H9 (cell line): Measurements from ENCODE around the gene FAM53B. TPM values are rescaled to one million over a fixed set of nuclear protein-coding genes. Genes with fewer than 3 reads are reported as not detected.

Experiments
- DNase-seq: peaks from one replicate; pipeline ENCODE4 v3.0.0-alpha.2; 2017
- H2AFZ ChIP-seq: one replicate; pipeline ENCODE4 v1.6.1; 2013; ENCODE audit warnings: mild to moderate bottlenecking, low read length, control low read depth, moderate library complexity
- H2AK5ac ChIP-seq: 2 replicates; pipeline ENCODE4 v1.6.1; 2013; ENCODE audit warnings: low read length, control low read depth, mixed read lengths; ENCODE audit not compliant: insufficient read length
- H2BK120ac ChIP-seq: one replicate; pipeline ENCODE4 v1.6.1; 2013; ENCODE audit warnings: low read depth, mild to moderate bottlenecking, low read length, control low read depth, inconsistent platforms; ENCODE audit not compliant: poor library complexity, severe bottlenecking
- H2BK12ac ChIP-seq: 2 replicates; pipeline ENCODE4 v1.6.1; 2013; ENCODE audit warnings: low read length, control low read depth, mixed read lengths, low read depth; ENCODE audit not compliant: insufficient read length
- H2BK15ac ChIP-seq: 2 replicates; pipeline ENCODE4 v1.6.1; 2013; ENCODE audit warnings: low read depth, low read length, control low read depth
- H2BK20ac ChIP-seq: one replicate; pipeline ENCODE4 v1.6.1; 2013; ENCODE audit warnings: low read depth, mild to moderate bottlenecking, low read length, control low read depth, inconsistent platforms; ENCODE audit not compliant: poor library complexity, severe bottlenecking
- H2BK5ac ChIP-seq: 2 replicates; pipeline ENCODE4 v1.6.1; 2013; ENCODE audit warnings: low read length, control low read depth, mixed read lengths; ENCODE audit not compliant: insufficient read length
- H3K14ac ChIP-seq: 2 replicates; pipeline ENCODE4 v1.6.1; 2013; ENCODE audit warnings: low read length, control low read depth; ENCODE audit not compliant: insufficient read depth
- H3K18ac ChIP-seq: 2 replicates; pipeline ENCODE4 v1.6.1; 2013; ENCODE audit warnings: low read depth, mild to moderate bottlenecking, mixed read lengths, low read length, control low read depth; ENCODE audit not compliant: insufficient read length
- H3K23ac ChIP-seq: 2 replicates; pipeline ENCODE4 v1.6.1; 2013; ENCODE audit warnings: low read length, control low read depth, mixed read lengths, low read depth; ENCODE audit not compliant: insufficient read length
- H3K23me2 ChIP-seq: 2 replicates; pipeline ENCODE4 v1.6.1; 2013; ENCODE audit warnings: low read depth, mild to moderate bottlenecking, mixed read lengths, low read length, control low read depth; ENCODE audit not compliant: insufficient read length, poor library complexity, severe bottlenecking
- H3K27ac ChIP-seq: 2 replicates; pipeline ENCODE4 v1.5.1; 2013; ENCODE audit warnings: low read length, control low read depth, mixed read lengths, low read depth; ENCODE audit not compliant: insufficient read length
- H3K27me3 ChIP-seq: 2 replicates; pipeline ENCODE4 v1.6.1; 2013; ENCODE audit warnings: low read length, control low read depth, inconsistent platforms; ENCODE audit not compliant: insufficient read depth
- H3K4ac ChIP-seq: 2 replicates; pipeline ENCODE4 v1.6.1; 2013; ENCODE audit warnings: low read depth, mild to moderate bottlenecking, control low read depth, inconsistent platforms, low read length, moderate library complexity
- H3K4me1 ChIP-seq: 2 replicates; pipeline ENCODE4 v1.6.1; 2013; ENCODE audit warnings: low read length, control low read depth, inconsistent platforms; ENCODE audit not compliant: insufficient read depth
- H3K4me2 ChIP-seq: 2 replicates; pipeline ENCODE4 v1.6.1; 2013; ENCODE audit warnings: low read length, control low read depth, mixed read lengths; ENCODE audit not compliant: insufficient read length, insufficient read depth
- H3K56ac ChIP-seq: 2 replicates; pipeline ENCODE4 v1.6.1; 2013; ENCODE audit warnings: low read depth, mild to moderate bottlenecking, mixed read lengths, low read length, control low read depth; ENCODE audit not compliant: insufficient read length
- H3K79me1 ChIP-seq: 2 replicates; pipeline ENCODE4 v1.6.1; 2013; ENCODE audit warnings: low read depth, mild to moderate bottlenecking, moderate library complexity, low read length, control low read depth, inconsistent platforms; ENCODE audit not compliant: insufficient read depth, poor library complexity, severe bottlenecking
- H3K79me2 ChIP-seq: 2 replicates; pipeline ENCODE4 v1.6.1; 2013; ENCODE audit warnings: low read length, control low read depth, inconsistent platforms; ENCODE audit not compliant: insufficient read depth
- H3K9ac ChIP-seq: 2 replicates; pipeline ENCODE4 v1.6.1; 2013; ENCODE audit warnings: low read length, control low read depth, mixed read lengths; ENCODE audit not compliant: insufficient read length; ENCODE audit errors: extremely low read depth
- H3K9me3 ChIP-seq: one replicate; pipeline ENCODE4 v1.6.1; 2013; ENCODE audit warnings: low read depth, low read length, inconsistent platforms; ENCODE audit not compliant: control insufficient read depth
- H3T11ph ChIP-seq: one replicate; pipeline ENCODE4 v1.6.1; 2013; ENCODE audit warnings: mild to moderate bottlenecking, low read length, control low read depth, inconsistent platforms
- H4K20me1 ChIP-seq: one replicate; pipeline ENCODE4 v1.6.1; 2013; ENCODE audit not compliant: control insufficient read depth, insufficient read length, insufficient read depth
- H4K5ac ChIP-seq: 2 replicates; pipeline ENCODE4 v1.6.1; 2013; ENCODE audit warnings: low read depth, mild to moderate bottlenecking, mixed read lengths, low read length, control low read depth; ENCODE audit not compliant: insufficient read length
- H4K8ac ChIP-seq: replicated peaks from 2 replicates; pipeline ENCODE4 v1.6.1; 2013; ENCODE audit warnings: low read length, control low read depth, mixed read lengths, low read depth; ENCODE audit not compliant: insufficient read length
- H4K91ac ChIP-seq: 2 replicates; pipeline ENCODE4 v1.6.1; 2013; ENCODE audit warnings: low read depth, mild to moderate bottlenecking, moderate library complexity, mixed read lengths, low read length, control low read depth; ENCODE audit not compliant: insufficient read length
- H3K27ac Mint-ChIP-seq, 3 experiments: 2 replicates in 2 of 3; 3 replicates in 1 of 3; pipeline ENCODE4 v1.8.0; 2020 to 2021; ENCODE audit warnings: mixed read lengths in 3 of 3, mild to moderate bottlenecking in 1 of 3, moderate library complexity in 1 of 3
- H3K27me3 Mint-ChIP-seq: 2 replicates; pipeline ENCODE4 v1.8.0; 2021; ENCODE audit warnings: low read depth, mild to moderate bottlenecking, moderate library complexity, mixed read lengths
- H3K36me3 Mint-ChIP-seq, 3 experiments: 2 replicates in 2 of 3; 3 replicates in 1 of 3; pipeline ENCODE4 v1.8.0; 2020 to 2021; ENCODE audit warnings: low read depth in 3 of 3, mixed read lengths in 3 of 3; ENCODE audit not compliant: insufficient read depth in 1 of 3
- H3K4me1 Mint-ChIP-seq, 2 experiments: 2 replicates each; pipeline ENCODE4 v1.8.0; 2020; ENCODE audit warnings: mixed read lengths in 2 of 2
- H3K4me3 Mint-ChIP-seq, 2 experiments: 2 replicates in 1 of 2; 3 replicates in 1 of 2; pipeline ENCODE4 v1.8.0; 2020 to 2021; ENCODE audit warnings: mild to moderate bottlenecking in 2 of 2, mixed read lengths in 2 of 2, moderate library complexity in 1 of 2
- H3K9me3 Mint-ChIP-seq, 2 experiments: 2 replicates in 1 of 2; 3 replicates in 1 of 2; pipeline ENCODE4 v1.8.0; 2020; ENCODE audit warnings: mild to moderate bottlenecking in 2 of 2, mixed read lengths in 2 of 2, moderate library complexity in 1 of 2
- CTCF ChIP-seq: fragments of 200-600 bp; sonication (generic); conservative IDR thresholded peaks from 3 replicates; pipeline ENCODE4 v1.8.0; 2021; ENCODE audit warnings: antibody characterized with exemption, mild to moderate bottlenecking
- WGBS: extraction: QIAGEN DNeasy Blood & Tissue Kit; methylation state at CpG from one replicate; pipeline ENCODE4 v1.1.7; 2013; ENCODE audit warnings: missing lambda C conversion rate, low lambda C conversion rate, mixed read lengths; ENCODE audit not compliant: insufficient read length; ENCODE audit errors: extremely low coverage; 5-methylcytosine and 5-hydroxymethylcytosine counted together
- total RNA-seq: library from RNA; stranded (reverse); gene quantifications from 2 replicates; pipeline ENCODE4 v1.2.1, GENCODE V29; 2021

The FAM53B gene
- total RNA-seq, 1 experiment from 2014 or later = 11.5 TPM

GRCh38 chr10:124577651-124578050 lies 166.5 kb downstream of the FAM53B start:
- Histone ChIP-seq H3K9me3 (no peaks in the 10 kb centered on the region), H4K5ac (no peak overlapping the region), H2AFZ (no peak overlapping the region)

More at GRCh38 chr10:124577651-124578050, 166.5 kb downstream of the FAM53B start:
- H3K23me2 ChIP-seq = no peaks in the 10 kb centered on the region
- no peak overlapping the region for H4K91ac ChIP-seq
- H3K23ac ChIP-seq = no peak overlapping the region
- no peak overlapping the region for H4K8ac ChIP-seq
- H3K27me3 ChIP-seq = no peaks in the 10 kb centered on the region
- H3K27me3 Mint-ChIP-seq = peaks cover 6% of the 10 kb centered on the region
- no peak overlapping the region for H2BK15ac ChIP-seq
- H3K79me1 ChIP-seq = no peaks in the 10 kb centered on the region
- H2AK5ac ChIP-seq = no peak overlapping the region
- no peaks in the 10 kb centered on the region for H4K20me1 ChIP-seq
- no peak overlapping the region for H2BK5ac ChIP-seq
- no peak for DNase-seq
- H3K36me3 Mint-ChIP-seq = peaks cover 0 to 4% (median 2%) of the 10 kb centered on the region in 3 experiments; a peak in 2 of 7 replicates
- no peak overlapping the region for H3T11ph ChIP-seq
- H3K79me2 ChIP-seq = no peaks in the 10 kb centered on the region
- no peak overlapping the region for H3K27ac ChIP-seq
- no peak overlapping the region for H3K18ac ChIP-seq
- H3K27ac Mint-ChIP-seq = peak overlapping the region in 1 of 3 experiments; percentile 76; a peak in 2 of 7 replicates
- H3K4ac ChIP-seq = no peak overlapping the region
- H3K56ac ChIP-seq = no peak overlapping the region
- no peak overlapping the region for H3K9ac ChIP-seq
- TF ChIP-seq CTCF = no peak
- no peak overlapping the region for H2BK12ac ChIP-seq
- peaks cover 0 to 4% of the 10 kb centered on the region in 2 experiments; a peak in 2 of 4 replicates for H3K4me1 Mint-ChIP-seq
- H3K9me3 Mint-ChIP-seq = peaks cover 11% of the 10 kb centered on the region in 2 experiments; a peak in 4 of 5 replicates
- H2BK120ac ChIP-seq = no peak overlapping the region
- no peaks in the 10 kb centered on the region for H3K4me1 ChIP-seq
- no peak overlapping the region for H3K14ac ChIP-seq
- no peak overlapping the region for H3K4me3 Mint-ChIP-seq
- no peak overlapping the region for H2BK20ac ChIP-seq
- WGBS = no CpG with 5 or more reads among the region's 3 CpGs
- H3K4me2 ChIP-seq = no peak overlapping the region
